Lower leg skin (tissue), 3 donors: Measurements from ENCODE around the gene F7.

Experiments used
- CTCF ChIP-seq, 3 donors: fragments of 450-650 bp; IDR thresholded peaks; one replicate each; pipeline ENCODE4 v1.5.1; 2016; ENCODE audit warnings: antibody characterized with exemption in 3 of 3, mild to moderate bottlenecking in 3 of 3, moderate library complexity in 2 of 3
- POLR2A ChIP-seq, 2 donors: fragments of 450-650 bp; IDR thresholded peaks; one replicate each; pipeline ENCODE4 v1.6.1; 2016 to 2017; ENCODE audit warnings: antibody characterized with exemption in 2 of 2, mild to moderate bottlenecking in 1 of 2, moderate library complexity in 1 of 2

GRCh38 chr13:113095146-113096051 lies 10.2 kb upstream of the F7 start:
- no peak for TF ChIP-seq CTCF (IDR thresholded peaks at IDR 0.05)
- no peak for TF ChIP-seq POLR2A (IDR thresholded peaks at IDR 0.05)
